KOPT-K1 (cell line): ENCODE measurements around the gene KRTAP5-10.
"Not testable (repeated sequence)": the region's sequence is repeated elsewhere in the genome, so short reads cannot be mapped to it uniquely, and the experiment has no call there.

Experiments used
- H3K27ac ChIP-seq: fragments of 200-600 bp; sonication (generic); 2 replicates; pipeline ENCODE4 v1.5.1; 2016; ENCODE audit warnings: antibody characterized with exemption, mild to moderate bottlenecking, low read depth, low read length; ENCODE audit not compliant: poor library complexity, severe bottlenecking
- H3K36me3 ChIP-seq: fragments of 200-600 bp; sonication (generic); 2 replicates; pipeline ENCODE4 v1.5.1; 2017; ENCODE audit warnings: antibody characterized with exemption, mild to moderate bottlenecking, low read length, moderate library complexity; ENCODE audit not compliant: insufficient read depth
- H3K9me3 ChIP-seq: fragments of 200-600 bp; sonication (generic); 2 replicates; pipeline ENCODE4 v1.5.1; 2017; ENCODE audit warnings: antibody characterized with exemption, low read length, mild to moderate bottlenecking; ENCODE audit not compliant: insufficient read depth, poor library complexity, severe bottlenecking

KRTAP5-10 gene

GRCh38 chr11:71606853-71607519 is 41.6 kb downstream of the KRTAP5-10 start:
- not testable (repeated sequence) for H3K9me3 ChIP-seq, H3K27ac ChIP-seq, H3K36me3 ChIP-seq

- H3K27ac ChIP-seq, H3K9me3 ChIP-seq, H3K36me3 ChIP-seq: not testable (repeated sequence)
These were observed 42.3 kb downstream of the KRTAP5-10 start for GRCh38 chr11:71607520-71608216.

GRCh38 chr11:71608272-71608671 is 42.9 kb downstream of the KRTAP5-10 start:
- not testable (repeated sequence) for H3K27ac ChIP-seq, H3K36me3 ChIP-seq, H3K9me3 ChIP-seq

GRCh38 chr11:71611218-71611910 is 46.0 kb downstream of the KRTAP5-10 start:
- not testable (repeated sequence) for H3K9me3 ChIP-seq, H3K27ac ChIP-seq

GRCh38 chr11:71613931-71614330 is 48.6 kb downstream of the KRTAP5-10 start:
- not testable (repeated sequence) for H3K9me3 ChIP-seq, H3K27ac ChIP-seq, H3K36me3 ChIP-seq

More at GRCh38 chr11:71611218-71611910, 46.0 kb downstream of the KRTAP5-10 start:
- not testable (repeated sequence) for H3K36me3 ChIP-seq

GRCh38 chr11:71614366-71614917 is 49.1 kb downstream of the KRTAP5-10 start:
- not testable (repeated sequence) for H3K9me3 ChIP-seq, H3K36me3 ChIP-seq, H3K27ac ChIP-seq

- H3K36me3 ChIP-seq, H3K27ac ChIP-seq, H3K9me3 ChIP-seq: not testable (repeated sequence)
These were observed 49.6 kb downstream of the KRTAP5-10 start for GRCh38 chr11:71615003-71615402.
